GM12891 (cell line): Measurements from ENCODE around the gene GPR152.

ENCODE experiments used
- POLR2A ChIP-seq: IDR thresholded peaks from 2 replicates; pipeline ENCODE4 v1.6.1; 2011; ENCODE audit warnings: low read depth, low read length, control low read depth
- POLR2AphosphoS5 ChIP-seq: IDR thresholded peaks from 2 replicates; pipeline ENCODE4 v1.6.1; 2011; ENCODE audit warnings: low read depth, low read length, control low read depth
- SPI1 ChIP-seq: IDR thresholded peaks from 2 replicates; pipeline ENCODE4 v1.6.1; 2011; ENCODE audit warnings: low read depth, low read length, control low read depth
- TAF1 ChIP-seq: IDR thresholded peaks from 2 replicates; pipeline ENCODE4 v1.6.1; 2011; ENCODE audit warnings: low read depth, low read length, control low read depth

- no peak for TF ChIP-seq SPI1
- TF ChIP-seq TAF1, result no peak
- TF ChIP-seq POLR2A, result no peak; the same call in 1 of the 2 replicates
- no peak for TF ChIP-seq POLR2AphosphoS5
Observed at GRCh38 chr11:67441098-67441563, 11.4 kb downstream of the GPR152 start.
